Parathyroid adenoma (tissue), 2 donors: ENCODE measurements around the gene PPIL6.

Experiments used
- H2AFZ ChIP-seq: fragments of 300-600 bp; sonication (generic); one replicate; pipeline ENCODE4 v1.7.0; 2017; ENCODE audit warnings: antibody characterized with exemption, mild to moderate bottlenecking
- H3K27ac ChIP-seq: fragments of 300-600 bp; sonication (generic); one replicate; pipeline ENCODE4 v1.7.0; 2017
- H3K27me3 ChIP-seq: fragments of 300-600 bp; sonication (generic); one replicate; pipeline ENCODE4 v1.7.0; 2017; ENCODE audit warnings: low read length; ENCODE audit not compliant: control insufficient read depth, insufficient read depth
- H3K36me3 ChIP-seq: fragments of 300-600 bp; sonication (generic); one replicate; pipeline ENCODE4 v1.7.0; 2017; ENCODE audit warnings: low read length; ENCODE audit not compliant: control insufficient read depth, insufficient read depth
- H3K4me1 ChIP-seq: fragments of 300-600 bp; sonication (generic); one replicate; pipeline ENCODE4 v1.7.0; 2017; ENCODE audit warnings: control low read depth
- H3K4me2 ChIP-seq: fragments of 300-600 bp; sonication (generic); one replicate; pipeline ENCODE4 v1.7.0; 2017; ENCODE audit warnings: low read length
- H3K4me3 ChIP-seq: fragments of 300-600 bp; sonication (generic); one replicate; pipeline ENCODE4 v1.7.0; 2017; ENCODE audit warnings: low read depth, low read length
- H3K79me2 ChIP-seq: fragments of 300-600 bp; sonication (generic); one replicate; pipeline ENCODE4 v1.7.0; 2017; ENCODE audit warnings: control low read depth
- H3K9ac ChIP-seq: fragments of 300-600 bp; sonication (generic); one replicate; pipeline ENCODE4 v1.7.0; 2017; ENCODE audit warnings: mild to moderate bottlenecking
- H3K9me3 ChIP-seq: fragments of 300-600 bp; sonication (generic); one replicate; pipeline ENCODE4 v1.7.0; 2017; ENCODE audit warnings: low read length; ENCODE audit not compliant: control insufficient read depth
- CTCF ChIP-seq: fragments of 300-600 bp; sonication (generic); IDR thresholded peaks from one replicate; pipeline ENCODE4 v1.7.0; 2017; ENCODE audit warnings: antibody characterized with exemption, mild to moderate bottlenecking
- donor health status: primary hyperparathyroidism.

The PPIL6 gene

GRCh38 chr6:109362102-109362884 lies 78.1 kb downstream of the PPIL6 start:
- Histone ChIP-seq H3K79me2 (peaks cover 11% of the 10 kb centered on the region), H3K9me3 (no peaks in the 10 kb centered on the region), H3K36me3 (no peaks in the 10 kb centered on the region), H3K4me1 (peaks cover 6% of the 10 kb centered on the region), H2AFZ (no peak overlapping the region), H3K27me3 (no peaks in the 10 kb centered on the region), H3K4me2 (no peak overlapping the region), H3K4me3 (no peak overlapping the region), H3K9ac (no peak overlapping the region), H3K27ac (no peak overlapping the region)
- no peak for TF ChIP-seq CTCF

- Histone ChIP-seq H3K4me3 (no peak overlapping the region), H3K27me3 (no peaks in the 10 kb centered on the region), H3K27ac (no peak overlapping the region), H2AFZ (no peak overlapping the region), H3K4me2 (peak overlapping the region; percentile 20), H3K4me1 (peaks cover 6% of the 10 kb centered on the region), H3K9me3 (no peaks in the 10 kb centered on the region), H3K36me3 (no peaks in the 10 kb centered on the region), H3K79me2 (peaks cover 11% of the 10 kb centered on the region), H3K9ac (no peak overlapping the region)
- TF ChIP-seq CTCF = no peak
Measured at GRCh38 chr6:109360791-109361190, 79.6 kb downstream of the PPIL6 start.

DNA sequence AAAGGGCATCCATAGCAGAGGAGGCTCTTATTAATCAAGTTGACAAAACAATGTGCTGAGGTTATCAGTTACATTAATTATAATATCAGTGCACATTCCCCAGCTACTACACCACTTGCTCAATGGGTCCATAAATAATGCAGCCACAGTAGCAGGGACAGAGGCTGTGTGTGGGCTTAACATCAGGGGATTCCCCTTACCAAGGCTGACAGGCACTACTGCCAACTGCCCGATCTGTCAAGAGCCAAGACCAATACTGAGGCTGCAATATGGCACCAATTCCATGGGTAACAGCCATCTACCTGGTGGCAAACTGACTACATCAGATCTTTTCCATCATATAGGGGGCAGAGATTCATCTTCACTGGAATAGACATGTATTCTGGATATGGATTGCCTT lies 80.1 kb downstream of the PPIL6 start:
- Histone ChIP-seq H3K4me3 (no peak overlapping the region), H3K36me3 (no peaks in the 10 kb centered on the region), H3K4me1 (peaks cover 6% of the 10 kb centered on the region), H3K4me2 (no peak overlapping the region), H3K79me2 (peaks cover 9% of the 10 kb centered on the region), H3K27me3 (no peaks in the 10 kb centered on the region), H2AFZ (no peak overlapping the region), H3K9ac (no peak overlapping the region), H3K9me3 (no peaks in the 10 kb centered on the region), H3K27ac (no peak overlapping the region)
- no peak for TF ChIP-seq CTCF

- Histone ChIP-seq H3K4me3 (no peak overlapping the region), H3K27ac (no peak overlapping the region), H3K27me3 (no peaks in the 10 kb centered on the region), H3K9me3 (no peaks in the 10 kb centered on the region), H3K36me3 (no peaks in the 10 kb centered on the region), H3K4me2 (no peak overlapping the region), H3K79me2 (peaks cover 7% of the 10 kb centered on the region), H3K9ac (no peak overlapping the region), H2AFZ (no peak overlapping the region), H3K4me1 (peaks cover 6% of the 10 kb centered on the region)
- TF ChIP-seq CTCF = no peak
Measured at GRCh38 chr6:109359248-109359647, 81.2 kb downstream of the PPIL6 start.

DNA sequence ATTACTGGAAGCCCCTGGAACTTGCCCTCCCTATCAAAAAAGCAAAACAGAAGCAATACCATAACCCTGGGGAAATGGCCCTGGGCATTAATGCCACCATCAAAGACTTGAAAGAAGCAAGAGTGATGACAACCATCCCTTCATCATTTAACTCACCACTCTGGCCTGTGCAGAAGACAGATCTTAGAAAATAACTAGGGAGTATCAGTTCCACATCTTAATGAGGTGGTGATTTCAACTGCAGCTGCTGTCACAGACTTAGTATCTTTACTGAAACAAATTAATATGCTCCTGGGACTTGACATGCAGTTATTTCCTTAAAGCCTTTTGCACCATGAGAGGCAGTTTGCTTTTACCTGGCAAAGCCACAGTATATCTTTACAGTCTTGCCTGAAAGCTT lies 82.2 kb downstream of the PPIL6 start:
- H3K79me2 ChIP-seq = peaks cover 7% of the 10 kb centered on the region
- H3K4me2 ChIP-seq = no peak overlapping the region
- H3K36me3 ChIP-seq = no peaks in the 10 kb centered on the region
- H3K9me3 ChIP-seq = no peaks in the 10 kb centered on the region
- H3K27me3 ChIP-seq = no peaks in the 10 kb centered on the region
- no peak overlapping the region for H2AFZ ChIP-seq
- no peak overlapping the region for H3K27ac ChIP-seq
- H3K4me3 ChIP-seq = no peak overlapping the region
- no peak overlapping the region for H3K9ac ChIP-seq
- peaks cover 6% of the 10 kb centered on the region for H3K4me1 ChIP-seq
- TF ChIP-seq CTCF = no peak
